ENCODE measurements around the gene TNS2. TPM values are rescaled to one million over a fixed set of nuclear protein-coding genes. Genes with fewer than 3 reads are reported as not detected.

The TNS2 gene
- total RNA-seq, 4 donors from 2014 or later, result 10.8 to 82.0 (median 20.8) TPM

DNA sequence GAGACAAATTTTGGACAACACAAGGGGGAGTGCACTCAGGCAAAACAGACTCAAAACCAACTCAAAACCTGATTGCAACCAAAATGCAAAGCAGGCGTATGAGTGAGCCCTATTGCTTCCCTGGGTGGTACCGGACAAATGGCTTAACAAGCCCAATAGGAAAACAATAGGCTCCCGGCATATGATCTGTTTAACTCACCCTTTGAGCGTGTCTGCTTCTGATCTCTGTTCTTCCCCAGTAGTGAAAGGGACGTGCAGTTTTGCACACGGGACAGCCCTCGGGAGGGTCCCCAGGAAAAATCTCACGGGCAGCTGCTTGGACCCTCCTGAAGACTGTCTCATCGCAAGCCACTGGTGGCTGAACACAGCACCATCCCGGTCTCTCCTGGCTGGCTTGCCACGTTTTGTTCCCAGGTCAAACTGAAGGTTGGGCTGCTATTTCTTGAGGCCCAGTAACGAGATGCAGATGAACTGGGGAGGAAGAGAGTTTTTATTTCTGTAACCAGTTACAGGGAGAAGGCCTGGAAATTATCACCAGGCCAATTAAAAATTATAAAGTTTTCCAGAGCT is 63.4 kb downstream of the TNS2 start:
- no peak overlapping the region for H3K4me3 ChIP-seq
- H3K27me3 ChIP-seq, result no peaks in the 10 kb centered on the region
- no peaks in the 10 kb centered on the region for H3K36me3 ChIP-seq
- DNase-seq, result no peak
- TF ChIP-seq, protein P1, sequence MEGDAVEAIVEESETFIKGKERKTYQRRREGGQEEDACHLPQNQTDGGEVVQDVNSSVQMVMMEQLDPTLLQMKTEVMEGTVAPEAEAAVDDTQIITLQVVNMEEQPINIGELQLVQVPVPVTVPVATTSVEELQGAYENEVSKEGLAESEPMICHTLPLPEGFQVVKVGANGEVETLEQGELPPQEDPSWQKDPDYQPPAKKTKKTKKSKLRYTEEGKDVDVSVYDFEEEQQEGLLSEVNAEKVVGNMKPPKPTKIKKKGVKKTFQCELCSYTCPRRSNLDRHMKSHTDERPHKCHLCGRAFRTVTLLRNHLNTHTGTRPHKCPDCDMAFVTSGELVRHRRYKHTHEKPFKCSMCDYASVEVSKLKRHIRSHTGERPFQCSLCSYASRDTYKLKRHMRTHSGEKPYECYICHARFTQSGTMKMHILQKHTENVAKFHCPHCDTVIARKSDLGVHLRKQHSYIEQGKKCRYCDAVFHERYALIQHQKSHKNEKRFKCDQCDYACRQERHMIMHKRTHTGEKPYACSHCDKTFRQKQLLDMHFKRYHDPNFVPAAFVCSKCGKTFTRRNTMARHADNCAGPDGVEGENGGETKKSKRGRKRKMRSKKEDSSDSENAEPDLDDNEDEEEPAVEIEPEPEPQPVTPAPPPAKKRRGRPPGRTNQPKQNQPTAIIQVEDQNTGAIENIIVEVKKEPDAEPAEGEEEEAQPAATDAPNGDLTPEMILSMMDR (IDR thresholded peaks at IDR 0.05), result no peak
- no peak for TF ChIP-seq POLR2A (IDR thresholded peaks at IDR 0.05)
- no peaks in the 10 kb centered on the region for H3K9me3 ChIP-seq
- WGBS, 2 donors, result 82 to 93% methylated on average over 11 to 12 of the region's 12 CpGs
- no peaks in the 10 kb centered on the region for H3K4me1 ChIP-seq
- intact Hi-C loops (cut with DNase I), result no loop called here
- H3K27ac ChIP-seq, result no peak overlapping the region

DNA sequence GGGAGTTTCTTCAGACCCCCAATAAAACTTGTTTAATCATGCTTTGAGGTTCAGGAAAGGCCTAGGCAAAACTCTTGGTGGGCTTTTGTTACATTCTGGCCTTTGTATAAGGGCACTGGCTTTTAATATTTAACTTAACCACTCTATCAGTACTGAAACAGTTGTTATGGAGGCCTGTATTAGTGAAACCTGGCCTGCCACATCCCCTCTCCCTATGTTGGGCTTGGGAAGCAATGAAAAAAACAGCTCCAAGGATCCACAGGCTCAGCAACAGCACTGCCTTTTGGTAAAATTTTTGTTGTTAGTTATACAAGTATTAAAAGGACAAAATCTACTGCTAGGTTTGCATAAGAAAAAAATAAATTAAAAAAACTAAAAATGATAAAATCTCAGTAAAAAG is 64.1 kb downstream of the TNS2 start:
- no peaks in the 10 kb centered on the region for H3K36me3 ChIP-seq
- H3K4me1 ChIP-seq, result no peaks in the 10 kb centered on the region
- H3K9me3 ChIP-seq, result no peaks in the 10 kb centered on the region
- no peak overlapping the region for H3K4me3 ChIP-seq
- no peaks in the 10 kb centered on the region for H3K27me3 ChIP-seq
- TF ChIP-seq POLR2A (IDR thresholded peaks at IDR 0.05), result no peak
- TF ChIP-seq, protein P1 (IDR thresholded peaks at IDR 0.05), result no peak
- intact Hi-C loops (cut with DNase I), result no loop called here
- DNase-seq, result no peak
- H3K27ac ChIP-seq, result no peak overlapping the region

Small RNA genes within 50 kb of the gene (small RNA-seq; reads per million reads assigned to genes)
- 0 to 0.15 (median 0) reads per million in 4 donors for gene MIR6757

Other genes with a start within 250 kb of the TNS2 start
- over 10,000 TPM in 2 of 4 donors, 1,000 to 10,000 TPM in 2; 3,147 to 27,876 (median 8,563) TPM for gene KRT4, start 235.9 kb upstream of the TNS2 start, total RNA-seq
- 1 to 10 TPM in 1 of 4 donors, not detected in 3; 1.8 TPM for gene KRT79, start 215.8 kb upstream of the TNS2 start, total RNA-seq
- 100 to 1,000 TPM; 194 to 481 (median 307) TPM for gene KRT78, start 201.1 kb upstream of the TNS2 start, total RNA-seq
- gene KRT8, start 145.0 kb upstream of the TNS2 start, total RNA-seq, result 10 to 100 TPM; 27.2 to 50.2 (median 38.2) TPM
- gene KRT18, start 100.9 kb upstream of the TNS2 start, total RNA-seq, result 100 to 1,000 TPM; 141 to 169 (median 153) TPM
- 100 to 1,000 TPM; 225 to 571 (median 372) TPM for gene EIF4B, start 43.6 kb upstream of the TNS2 start, total RNA-seq
- 10 to 100 TPM; 28.2 to 41.4 (median 29.2) TPM for gene SPRYD3, start 29.3 kb downstream of the TNS2 start, total RNA-seq
- gene IGFBP6, start 47.6 kb downstream of the TNS2 start, total RNA-seq, result 100 to 1,000 TPM in 2 of 4 donors, 10 to 100 TPM in 2; 34.5 to 506 (median 94.0) TPM
- not detected for gene SOAT2, start 53.4 kb downstream of the TNS2 start, total RNA-seq
- gene ZNF740, start 130.7 kb downstream of the TNS2 start, total RNA-seq, result 10 to 100 TPM in 2 of 4 donors, 1 to 10 TPM in 2; 6.9 to 21.2 (median 9.8) TPM
- gene CSAD, start 130.9 kb downstream of the TNS2 start, total RNA-seq, result 10 to 100 TPM; 11.4 to 30.5 (median 15.7) TPM
- 1 to 10 TPM; 4.2 to 7.2 (median 5.9) TPM for gene ITGB7, start 157.2 kb downstream of the TNS2 start, total RNA-seq
- gene RARG, start 182.1 kb downstream of the TNS2 start, total RNA-seq, result 100 to 1,000 TPM in 3 of 4 donors, 10 to 100 TPM in 1; 98.0 to 171 (median 125) TPM
- 10 to 100 TPM; 32.2 to 85.6 (median 48.0) TPM for gene ESPL1, start 218.2 kb downstream of the TNS2 start, total RNA-seq
- 100 to 1,000 TPM; 203 to 638 (median 324) TPM for gene PFDN5, start 245.5 kb downstream of the TNS2 start, total RNA-seq
- 10 to 100 TPM; 25.2 to 33.2 (median 28.3) TPM for gene MYG1, start 249.6 kb downstream of the TNS2 start, total RNA-seq